Measurements from ENCODE around the gene IDI1. TPM values are rescaled to one million over a fixed set of nuclear protein-coding genes. Genes with fewer than 3 reads are reported as not detected.

Gene IDI1
- total and polyA plus RNA-seq, 2 of the 13 experiments (the other 11 are each of a cell fraction or from before 2014, with no cell fraction given) = 44.4 to 145 TPM

- POLR2A ChIA-PET = interaction anchor here (1.5 kb wide), 1 partner anchor 30 kb away, joined by 5 read pairs; the partner anchor contains the start of gene IDI1
- intact Hi-C loops (cut with micrococcal nuclease; ENCODE audit: unreplicated experiment) = no loop called here
Measured at GRCh38 chr10:1019362-1019761, 29.6 kb downstream of the IDI1 start.

More at GRCh38 chr10:1019362-1019761, 29.6 kb downstream of the IDI1 start:
- peaks cover 20 to 39% of the 10 kb centered on the region in 2 experiments for H3K36me3 ChIP-seq (replicated peaks in 1 of 2; ENCODE audit: control insufficient read depth in 1 of 2, insufficient read depth in 2 of 2, low read length in 2 of 2)
- no peak overlapping the region for H3K27ac ChIP-seq (ENCODE audit: extremely low read length, insufficient read depth, low read length)
- TF ChIP-seq IRX3 (CRISPR knock-in tag; IDR thresholded peaks at IDR 0.05; ENCODE audit: borderline replicate concordance, low read depth) (no peak), GTF3A (CRISPR knock-in tag; conservative IDR thresholded peaks at IDR 0.05) (no peak), PATZ1 (CRISPR knock-in tag; IDR thresholded peaks at IDR 0.05) (no peak), ARHGAP35 (CRISPR knock-in tag; IDR thresholded peaks at IDR 0.05; ENCODE audit: borderline replicate concordance) (no peak), AGO2 (optimal IDR thresholded peaks at IDR 0.05; ENCODE audit: low read depth, low read length) (peak; percentile 27), ATF6 (CRISPR knock-in tag; conservative IDR thresholded peaks at IDR 0.05) (no peak)
- no peak overlapping the region for H3K4me2 ChIP-seq (ENCODE audit: low read depth, low read length)
- no peak for ATAC-seq
- H3K9me3 ChIP-seq (ENCODE audit: low read length) = no peaks in the 10 kb centered on the region
- FAIRE-seq = no peak
- H2AFZ ChIP-seq (ENCODE audit: low read length) = no peak overlapping the region
- H4K20me1 ChIP-seq (ENCODE audit: insufficient read depth, low read length) = no peaks in the 10 kb centered on the region
- CTCF ChIA-PET (ENCODE audit: low intra/inter-chr PET ratio, low total read pairs) = no interaction called here
- DNase-seq (ENCODE audit: low spot score) = no peak
- in situ Hi-C loops (cut with HindIII; ENCODE audit: extremely low pct_ligation_motif_present, low pct_unique_long_range_greater_than_20kb) = no loop called here
- no peaks in the 10 kb centered on the region for H3K79me2 ChIP-seq (ENCODE audit: insufficient read depth, low read length)
- H3K4me3 ChIP-seq (replicated peaks in 1 of 3; ENCODE audit: insufficient read depth in 1 of 3, low read depth in 2 of 3, low read length in 3 of 3) = no peak overlapping the region
- no peak overlapping the region for H3K9ac ChIP-seq (ENCODE audit: insufficient read depth, low read depth, low read length)
- no TSS peak for BruUV-seq (replicated peaks)
- 92% methylated on average over 10 of the region's 10 CpGs for WGBS (ENCODE audit: low lambda C conversion rate)
- no peaks in the 10 kb centered on the region for H3K4me1 ChIP-seq (ENCODE audit: insufficient read depth, low read length)
- no peaks in the 10 kb centered on the region for H3K27me3 ChIP-seq (ENCODE audit: control insufficient read depth in 1 of 2, insufficient read depth in 2 of 2, low read length in 2 of 2)
